ENCODE data around the gene CTRB1. TPM values are rescaled to one million over a fixed set of nuclear protein-coding genes. Genes with fewer than 3 reads are reported as not detected.

Gene CTRB1
- total and polyA plus RNA-seq, 2 of the 13 experiments (the other 11 are each of a cell fraction or from before 2014, with no cell fraction given), result not detected

GRCh38 chr16:75251280-75252048, 32.7 kb downstream of the CTRB1 start, which contains the start of gene BCAR1:
BCAR1 (minus strand) TSS chr16:75251624; CDS start chr16:75251482, 142 bp downstream.
- peak within 1 kb of the TSS; percentile 99 for H3K9ac ChIP-seq (ENCODE audit: insufficient read depth, low read depth, low read length)
- ATAC-seq, result peak; percentile 76
- in situ Hi-C loops (cut with HindIII; ENCODE audit: extremely low pct_ligation_motif_present, low pct_unique_long_range_greater_than_20kb), result no loop called here
- FAIRE-seq, result peak; percentile 56
- ChIA-PET POLR2A (interaction anchor here (0.8 to 14.7 kb wide), 9 partner anchors 12 to 134 kb away, joined by 3 to 312 read pairs (median 9); no protein-coding TSS in a partner anchor), CTCF (ENCODE audit: low intra/inter-chr PET ratio, low total read pairs) (no interaction called here)
- no peaks in the 10 kb centered on the region; a peak in 1 of 5 replicates for H3K27me3 ChIP-seq (ENCODE audit: control insufficient read depth in 1 of 2, insufficient read depth in 2 of 2, low read length in 2 of 2)
- H3K79me2 ChIP-seq (ENCODE audit: insufficient read depth, low read length), result peaks cover 89% of the 10 kb centered on the region
- peak within 1 kb of the TSS; percentile 76 to 87 (median 86) for H3K4me3 ChIP-seq (replicated peaks in 1 of 3; ENCODE audit: insufficient read depth in 1 of 3, low read depth in 2 of 3, low read length in 3 of 3)
- H3K27ac ChIP-seq (ENCODE audit: extremely low read length, insufficient read depth, low read length), result peak within 1 kb of the TSS; percentile 97
- peaks cover 0 to 7% of the 10 kb centered on the region in 2 experiments; a peak in 2 of 5 replicates for H3K36me3 ChIP-seq (replicated peaks in 1 of 2; ENCODE audit: control insufficient read depth in 1 of 2, insufficient read depth in 2 of 2, low read length in 2 of 2)
- peak; percentile 86 for DNase-seq (ENCODE audit: low spot score)
- BruUV-seq (replicated peaks), result no TSS peak
- peaks cover 84% of the 10 kb centered on the region for H3K4me1 ChIP-seq (ENCODE audit: insufficient read depth, low read length)
- intact Hi-C loops (cut with micrococcal nuclease; ENCODE audit: unreplicated experiment), result loop anchor here (5.0 kb wide), 1 partner anchor 136 kb away; no protein-coding TSS in a partner anchor
- peaks cover 42% of the 10 kb centered on the region for H4K20me1 ChIP-seq (ENCODE audit: insufficient read depth, low read length)
- 2% methylated on average over 10 of the region's 84 CpGs for WGBS (ENCODE audit: low lambda C conversion rate)
- peak within 1 kb of the TSS; percentile 97 for H3K4me2 ChIP-seq (ENCODE audit: low read depth, low read length)
- no peak within 1 kb of the TSS for H2AFZ ChIP-seq (ENCODE audit: low read length)
- no peaks in the 10 kb centered on the region for H3K9me3 ChIP-seq (ENCODE audit: low read length)
- TF ChIP-seq ZBTB7B (CRISPR knock-in tag; IDR thresholded peaks at IDR 0.05) (no peak), SNRNP70 (IDR thresholded peaks at IDR 0.05; ENCODE audit: low read depth, low read length) (no peak), CEBPG (CRISPR knock-in tag; IDR thresholded peaks at IDR 0.05) (no peak), ZNF800 (CRISPR knock-in tag; IDR thresholded peaks at IDR 0.05) (peak; percentile 92), ZBTB8A (CRISPR knock-in tag; IDR thresholded peaks at IDR 0.05; ENCODE audit: borderline replicate concordance, low read depth) (no peak), TGIF2 (CRISPR knock-in tag; IDR thresholded peaks at IDR 0.05) (0 out of 2 replicates have a peak, but pooled peaks have one; percentile 13), ZNF607 (CRISPR knock-in tag; IDR thresholded peaks at IDR 0.05; ENCODE audit: borderline replicate concordance) (no peak; the same call in 1 of the 2 replicates), ZNF878 (CRISPR knock-in tag; IDR thresholded peaks at IDR 0.05) (no peak), ZNF18 (CRISPR knock-in tag; IDR thresholded peaks at IDR 0.05; ENCODE audit: insufficient replicate concordance) (no peak), FOXC1 (CRISPR knock-in tag; IDR thresholded peaks at IDR 0.05; ENCODE audit: borderline replicate concordance) (no peak), ZNF768 (CRISPR knock-in tag; IDR thresholded peaks at IDR 0.05) (no peak), ZBTB37 (CRISPR knock-in tag; IDR thresholded peaks at IDR 0.05) (no peak), ZBTB33 (CRISPR knock-in tag; IDR thresholded peaks at IDR 0.05) (no peak), ZNF792 (CRISPR knock-in tag; IDR thresholded peaks at IDR 0.05) (no peak), NFYC (CRISPR knock-in tag; IDR thresholded peaks at IDR 0.05) (peak; percentile 64), RXRB (CRISPR knock-in tag; IDR thresholded peaks at IDR 0.05; ENCODE audit: borderline replicate concordance) (no peak), PAF1 (CRISPR knock-in tag; IDR thresholded peaks at IDR 0.05) (no peak), HOXD1 (CRISPR knock-in tag; IDR thresholded peaks at IDR 0.05) (no peak)
